Activated CD8-positive, alpha-beta memory T cell treated with anti-CD3 and anti-CD28 coated beads, Interleukin-2, amount 50 U/mL, for 24 hours (primary cell): ENCODE results near the gene MAP3K21.

Source experiments
- DNase-seq: peaks from one replicate; pipeline ENCODE4 v3.0.0-alpha.2; 2020; ENCODE audit errors: extremely low read depth

Gene MAP3K21

GRCh38 chr1:233326319-233326718 lies 1.2 kb upstream of the MAP3K21 start:
- DNase-seq = no peak

- peak; percentile 64 for DNase-seq
Measured at GRCh38 chr1:233326811-233327650, 493 bp upstream of the MAP3K21 start.

DNA sequence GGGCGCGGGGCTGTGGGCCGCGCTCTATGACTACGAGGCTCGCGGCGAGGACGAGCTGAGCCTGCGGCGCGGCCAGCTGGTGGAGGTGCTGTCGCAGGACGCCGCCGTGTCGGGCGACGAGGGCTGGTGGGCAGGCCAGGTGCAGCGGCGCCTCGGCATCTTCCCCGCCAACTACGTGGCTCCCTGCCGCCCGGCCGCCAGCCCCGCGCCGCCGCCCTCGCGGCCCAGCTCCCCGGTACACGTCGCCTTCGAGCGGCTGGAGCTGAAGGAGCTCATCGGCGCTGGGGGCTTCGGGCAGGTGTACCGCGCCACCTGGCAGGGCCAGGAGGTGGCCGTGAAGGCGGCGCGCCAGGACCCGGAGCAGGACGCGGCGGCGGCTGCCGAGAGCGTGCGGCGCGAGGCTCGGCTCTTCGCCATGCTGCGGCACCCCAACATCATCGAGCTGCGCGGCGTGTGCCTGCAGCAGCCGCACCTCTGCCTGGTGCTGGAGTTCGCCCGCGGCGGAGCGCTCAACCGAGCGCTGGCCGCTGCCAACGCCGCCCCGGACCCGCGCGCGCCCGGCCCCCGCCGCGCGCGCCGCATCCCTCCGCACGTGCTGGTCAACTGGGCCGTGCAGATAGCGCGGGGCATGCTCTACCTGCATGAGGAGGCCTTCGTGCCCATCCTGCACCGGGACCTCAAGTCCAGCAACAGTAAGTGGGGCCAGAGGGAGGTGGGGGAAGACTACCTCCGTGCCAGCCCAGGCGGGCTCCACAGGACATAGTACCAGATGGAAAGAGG lies 808 bp downstream of the MAP3K21 start:
- DNase-seq = no peak

- no peak for DNase-seq
Measured at GRCh38 chr1:233331676-233332519, 4.4 kb downstream of the MAP3K21 start.

- no peak for DNase-seq
Measured at GRCh38 chr1:233333086-233333485, 5.6 kb downstream of the MAP3K21 start.

GRCh38 chr1:233334092-233334491 lies 6.6 kb downstream of the MAP3K21 start:
- no peak for DNase-seq

DNA sequence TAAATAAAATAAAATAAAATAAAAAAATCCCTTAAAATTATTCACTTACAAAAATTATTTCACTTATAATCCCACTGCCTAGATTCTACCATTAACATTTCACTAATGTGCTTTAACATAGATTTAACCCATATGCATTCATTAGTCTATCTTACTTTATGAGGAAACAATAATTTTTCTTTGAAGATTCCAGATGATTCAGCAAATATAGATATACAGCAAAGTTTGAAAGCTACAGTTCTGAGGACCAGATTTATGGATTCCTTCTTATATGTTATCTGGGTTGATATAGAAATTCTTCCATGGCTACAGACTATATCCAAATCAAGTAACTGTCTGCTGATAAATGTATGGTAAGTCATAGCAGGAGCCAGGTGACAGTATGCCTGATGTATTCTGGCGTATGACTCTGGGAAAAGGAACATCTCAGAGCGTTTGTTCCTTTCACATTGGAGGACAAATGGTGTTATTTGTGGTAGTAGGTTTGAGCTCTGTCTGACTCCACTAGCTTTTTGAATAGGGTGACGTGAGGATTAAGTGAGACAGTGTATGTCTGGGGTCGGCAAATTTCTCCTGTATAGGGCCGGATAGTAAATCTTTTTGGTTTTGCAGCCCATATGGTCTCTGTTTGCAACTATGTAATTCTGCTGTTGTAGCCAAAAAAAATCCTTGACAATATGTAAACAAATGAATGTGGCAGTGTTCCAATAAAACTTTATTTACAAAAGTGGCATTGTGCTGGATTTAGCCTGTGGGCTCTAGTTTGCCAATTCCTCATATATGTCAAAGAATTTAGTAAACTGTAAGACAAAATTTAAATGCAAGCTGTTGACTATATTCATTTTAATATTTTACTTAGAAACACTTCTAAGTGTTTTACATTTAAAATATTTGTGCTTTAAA lies 9.3 kb downstream of the MAP3K21 start:
- no peak for DNase-seq

DNA sequence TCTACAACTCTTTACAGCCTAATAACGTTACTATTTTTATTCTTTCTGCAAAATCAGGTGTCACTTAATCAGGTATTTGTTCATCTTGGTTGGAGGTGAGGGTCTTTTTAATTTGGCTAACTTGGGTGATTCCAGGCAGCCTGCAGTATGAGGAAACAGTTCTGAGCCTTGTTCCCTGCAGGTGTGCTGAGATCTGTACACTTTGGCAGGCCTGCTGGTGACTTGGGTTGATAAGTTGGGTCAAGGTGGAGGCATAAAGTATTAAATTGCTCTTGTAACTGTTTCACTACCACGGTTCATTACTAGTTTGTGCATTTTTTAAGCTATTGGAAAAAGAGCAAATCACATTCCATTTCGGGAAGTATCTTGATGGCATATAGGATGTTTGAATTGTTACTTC lies 10.0 kb downstream of the MAP3K21 start:
- no peak for DNase-seq

- no peak for DNase-seq
Measured at GRCh38 chr1:233338102-233338501, 10.6 kb downstream of the MAP3K21 start.

DNA sequence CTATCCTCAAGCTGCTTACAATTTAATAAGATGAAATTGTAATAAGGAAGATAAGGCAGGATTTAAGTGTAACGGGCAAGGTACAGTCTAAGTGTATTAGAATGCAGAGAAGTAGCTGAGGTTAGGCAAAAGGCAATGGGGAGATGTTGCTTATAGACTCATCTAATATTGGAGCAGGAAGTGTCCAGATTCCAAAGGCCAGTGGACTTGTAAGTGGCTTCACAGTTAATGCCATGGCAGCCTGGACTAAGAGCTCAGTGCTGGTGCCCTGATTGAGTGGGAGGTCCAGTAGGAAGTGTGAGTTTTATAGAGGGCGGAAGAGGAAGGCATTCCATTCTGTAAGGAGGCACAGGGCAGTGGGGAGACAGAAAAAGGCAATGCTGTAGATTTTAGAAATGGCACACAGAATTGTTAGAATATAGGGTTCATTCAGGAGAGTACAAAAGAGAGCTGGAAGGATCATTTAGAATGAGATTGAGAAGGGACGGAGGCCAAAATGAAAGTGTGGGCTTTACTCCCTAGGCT lies 12.6 kb downstream of the MAP3K21 start:
- DNase-seq = no peak

DNA sequence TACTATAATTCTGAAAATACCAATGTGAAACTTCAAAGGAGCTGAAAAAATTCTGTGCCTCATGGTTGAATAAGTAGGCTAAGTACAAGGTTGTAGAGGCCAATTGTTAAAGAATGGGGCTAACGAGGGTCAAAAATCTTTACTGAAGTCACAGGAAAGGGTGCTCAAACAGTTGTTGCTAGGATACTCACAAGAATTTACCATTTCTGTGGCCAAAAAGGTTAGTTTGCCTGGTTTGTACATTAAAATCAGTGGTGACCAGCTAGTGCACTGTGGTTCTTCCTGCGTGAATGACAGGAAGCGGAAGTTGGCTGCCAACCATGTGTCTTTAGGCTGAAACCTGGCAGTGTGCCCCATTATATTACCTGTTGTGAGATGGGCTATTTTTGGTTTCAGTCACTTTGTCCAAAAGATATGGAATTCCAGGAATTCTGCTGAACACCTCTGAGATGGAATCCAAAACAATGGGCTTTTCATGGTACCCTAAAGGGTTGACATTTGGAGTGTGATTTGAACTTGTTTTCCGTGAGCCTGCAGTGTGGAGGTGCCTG lies 13.5 kb downstream of the MAP3K21 start:
- DNase-seq = no peak

- no peak for DNase-seq
Measured at GRCh38 chr1:233342086-233342485, 14.6 kb downstream of the MAP3K21 start.

DNA sequence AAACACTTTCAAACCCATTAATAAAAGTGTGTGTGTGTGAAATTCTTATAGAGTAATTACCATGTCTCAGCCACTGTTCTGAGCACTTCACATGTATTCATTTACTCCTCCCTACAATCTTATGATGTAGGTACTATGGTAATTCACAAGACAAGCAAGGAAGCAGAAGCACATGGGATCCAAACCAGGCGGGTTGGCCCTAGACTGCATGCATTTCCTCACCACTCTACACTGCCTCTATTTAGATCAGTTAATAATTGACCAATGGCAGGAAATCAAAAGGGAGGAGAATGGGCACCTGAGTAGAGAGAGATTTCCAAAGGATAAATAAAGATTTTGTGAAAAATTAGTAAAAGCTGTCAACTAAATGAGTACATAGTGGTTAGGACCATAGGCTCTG lies 15.7 kb downstream of the MAP3K21 start:
- DNase-seq = no peak

- DNase-seq = no peak
Measured at GRCh38 chr1:233347338-233347737, 19.8 kb downstream of the MAP3K21 start.

DNA sequence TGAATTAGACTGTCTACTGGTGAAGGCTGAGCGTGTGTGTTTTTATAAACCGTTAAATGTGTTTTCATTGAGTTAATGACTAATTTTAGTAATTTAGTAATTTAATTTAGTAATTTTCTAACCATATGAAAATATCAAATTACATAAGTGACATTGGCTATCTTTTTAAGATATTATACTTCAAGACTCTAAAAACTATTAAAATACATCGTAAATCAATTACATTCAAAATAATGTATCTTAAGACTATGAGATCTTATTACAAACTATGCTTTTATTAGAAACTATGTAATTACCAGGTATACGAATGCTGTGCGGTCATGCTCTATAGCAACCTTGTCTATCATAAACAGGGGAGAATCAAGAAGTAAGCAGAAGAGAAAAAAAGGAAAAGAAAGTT lies 21.6 kb downstream of the MAP3K21 start:
- no peak for DNase-seq

- no peak for DNase-seq
Measured at GRCh38 chr1:233354983-233355382, 27.5 kb downstream of the MAP3K21 start.

DNA sequence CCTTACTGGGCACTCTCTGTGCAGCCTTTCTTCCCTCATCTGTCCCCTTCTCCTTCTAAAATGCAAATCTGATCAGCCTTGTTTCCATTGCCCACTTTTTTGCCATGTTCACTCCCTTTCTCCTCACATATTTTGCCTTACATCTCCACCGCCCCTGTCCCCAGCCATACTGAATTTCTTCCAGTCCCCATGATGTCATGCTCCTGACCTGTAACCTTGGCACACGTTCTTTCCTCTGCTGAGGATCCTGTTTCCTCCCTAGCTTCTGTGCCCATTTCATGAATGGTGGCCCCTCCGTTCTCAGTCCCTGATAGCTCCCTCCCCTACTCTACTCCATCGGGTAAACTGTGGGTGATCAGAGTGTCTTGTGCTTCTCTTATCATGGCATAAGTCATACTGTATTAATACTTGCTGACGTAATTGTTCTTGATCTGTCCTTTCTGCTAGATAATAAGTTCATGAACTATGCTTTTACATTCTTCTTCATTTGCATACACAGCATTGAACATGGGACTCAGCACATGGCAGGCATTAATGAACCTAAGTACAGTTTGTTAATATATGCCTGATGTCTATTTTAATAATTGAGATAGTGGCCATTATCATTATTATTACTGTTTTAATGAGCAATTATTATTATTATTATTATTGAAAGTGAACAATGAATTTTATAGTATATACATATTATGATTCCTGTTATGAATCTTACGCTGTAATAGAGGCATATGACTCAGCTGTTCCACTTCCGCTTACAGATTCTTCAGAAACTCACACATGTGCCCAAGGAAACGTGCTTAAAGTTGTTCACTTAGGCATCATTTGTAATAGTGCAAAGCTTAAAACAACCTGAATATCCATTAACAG lies 28.5 kb downstream of the MAP3K21 start:
- DNase-seq = no peak

DNA sequence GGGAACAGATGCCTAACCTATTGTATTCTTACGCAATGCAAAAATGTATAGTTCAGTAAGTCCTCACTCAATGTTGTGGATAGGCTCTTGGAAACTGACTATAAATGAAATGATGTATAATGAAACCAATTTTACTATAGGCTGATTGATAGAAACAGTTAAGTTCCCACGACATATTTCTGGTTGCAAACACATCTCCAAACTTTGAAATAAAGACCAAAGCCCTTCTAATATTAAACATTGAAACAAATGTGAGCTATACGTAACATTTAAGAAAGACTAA lies 29.1 kb downstream of the MAP3K21 start:
- DNase-seq = no peak

DNA sequence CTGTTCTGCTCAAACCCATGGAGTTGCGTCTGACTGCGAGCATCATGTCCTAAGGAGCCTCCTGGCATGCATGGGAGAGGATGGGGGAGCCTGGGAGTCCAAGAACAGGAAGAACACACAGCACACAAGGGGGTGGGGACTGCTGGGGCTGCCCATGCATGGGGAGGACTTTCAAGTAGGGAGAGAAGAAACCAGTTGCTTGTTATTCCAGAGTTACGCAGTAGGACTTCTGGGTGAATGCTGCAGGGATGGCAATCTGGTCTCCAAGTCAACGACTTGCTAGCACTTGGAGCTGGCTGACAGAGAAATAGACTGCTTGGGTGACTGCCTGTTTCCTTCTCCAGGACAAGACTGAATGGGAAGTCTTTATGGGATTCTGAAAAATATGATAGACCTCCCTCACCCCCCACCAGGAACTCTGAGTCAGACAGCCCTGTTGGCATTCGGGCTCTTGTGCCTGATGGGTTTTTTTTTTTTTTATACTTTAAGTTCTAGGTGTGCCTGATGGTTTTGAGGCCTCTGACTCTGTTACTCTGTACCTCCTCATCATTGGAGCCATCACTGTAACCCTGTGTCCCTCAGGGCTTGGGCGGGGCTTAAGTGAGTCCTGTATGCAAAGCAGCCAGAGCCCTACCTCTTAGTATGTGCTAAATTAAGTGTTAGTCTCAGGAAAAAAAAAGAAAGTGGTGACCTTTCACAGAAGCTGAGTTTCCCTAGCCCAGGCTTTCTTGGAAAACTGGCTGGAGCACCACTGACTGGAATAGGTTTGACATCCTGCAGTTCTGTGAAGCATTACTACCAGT lies 30.3 kb downstream of the MAP3K21 start:
- no peak for DNase-seq
